Chondrocyte (in vitro differentiated cells): ENCODE data around the gene C2orf92. TPM values are rescaled to one million over a fixed set of nuclear protein-coding genes. Genes with fewer than 3 reads are reported as not detected.

ENCODE experiments used
- DNase-seq: peaks from one replicate; pipeline ENCODE4 v3.0.0; 2021; ENCODE audit warnings: mixed read lengths, low spot score
- H3K27ac Mint-ChIP-seq: one replicate; pipeline ENCODE4 v1.8.0; 2021; ENCODE audit warnings: mild to moderate bottlenecking, moderate library complexity, mixed read lengths; ENCODE audit not compliant: unreplicated experiment
- H3K27me3 Mint-ChIP-seq: 2 replicates; pipeline ENCODE4 v1.8.0; 2021; ENCODE audit warnings: low read depth, mixed read lengths
- H3K36me3 Mint-ChIP-seq: 2 replicates; pipeline ENCODE4 v1.8.0; 2021; ENCODE audit warnings: low read depth, mixed read lengths
- H3K4me1 Mint-ChIP-seq: 2 replicates; pipeline ENCODE4 v1.8.0; 2021; ENCODE audit warnings: low read depth, mild to moderate bottlenecking, mixed read lengths
- H3K4me3 Mint-ChIP-seq: one replicate; pipeline ENCODE4 v1.8.0; 2021; ENCODE audit warnings: mild to moderate bottlenecking, moderate library complexity, mixed read lengths; ENCODE audit not compliant: unreplicated experiment
- H3K9me3 Mint-ChIP-seq: 2 replicates; pipeline ENCODE4 v1.8.0; 2021; ENCODE audit warnings: low read depth, mixed read lengths
- CTCF ChIP-seq: fragments of 200-600 bp; sonication (generic); IDR thresholded peaks from 2 replicates; pipeline ENCODE4 v1.5.0; 2021; ENCODE audit warnings: antibody characterized with exemption, mild to moderate bottlenecking, moderate library complexity
- total RNA-seq: library from RNA; stranded (reverse); gene quantifications from 3 replicates; pipeline ENCODE4 v1.2.1, GENCODE V29; 2021

The C2orf92 gene
- total RNA-seq, 1 donor from 2014 or later: 8.8 TPM

DNA sequence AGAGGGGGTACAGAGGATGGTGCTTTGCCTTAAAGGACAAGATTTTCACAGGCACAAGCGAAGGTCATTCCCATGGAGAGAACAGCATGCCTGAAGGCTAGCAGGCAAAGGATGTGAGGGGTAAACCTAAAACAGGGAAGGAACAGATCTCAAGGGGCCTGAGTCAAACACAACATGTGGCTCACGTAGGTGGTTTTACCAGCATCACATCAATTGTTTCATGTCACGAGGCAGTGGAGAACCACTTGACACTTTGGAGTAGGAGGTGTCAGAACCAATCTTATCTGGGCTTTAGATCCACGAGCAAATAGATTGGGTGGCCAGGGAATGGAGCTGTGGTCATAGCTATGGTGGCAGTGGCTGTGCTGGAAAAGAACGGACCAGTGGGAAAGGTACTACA lies 15.2 kb upstream of the C2orf92 start:
- Mint-ChIP-seq H3K36me3 (peaks cover 26% of the 10 kb centered on the region), H3K4me3 (no peak overlapping the region), H3K9me3 (peaks cover 19% of the 10 kb centered on the region), H3K27ac (no peak overlapping the region), H3K27me3 (no peaks in the 10 kb centered on the region), H3K4me1 (no peaks in the 10 kb centered on the region)
- no peak for TF ChIP-seq CTCF
- no peak for DNase-seq

DNA sequence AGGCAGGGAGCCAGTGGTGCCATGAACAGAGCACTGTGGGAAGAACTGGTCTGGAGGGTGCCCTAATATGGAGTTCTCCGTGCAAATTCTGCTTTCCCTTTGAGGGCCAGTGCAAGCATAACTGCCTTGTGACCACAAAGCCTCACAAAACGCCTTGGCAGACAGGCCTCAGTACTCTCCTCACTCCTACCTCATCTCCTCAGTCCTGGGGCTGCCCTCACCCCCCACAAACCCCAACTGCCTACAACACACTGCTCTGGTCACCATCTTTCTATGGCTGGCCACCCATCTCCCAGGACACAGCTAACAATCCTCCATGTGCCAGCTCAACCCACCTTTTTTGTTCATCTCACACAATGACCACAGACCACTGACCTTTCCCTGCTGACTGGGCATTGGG lies 14.7 kb upstream of the C2orf92 start:
- TF ChIP-seq CTCF: no peak
- Mint-ChIP-seq H3K27ac (no peak overlapping the region), H3K36me3 (peaks cover 22% of the 10 kb centered on the region), H3K4me1 (no peaks in the 10 kb centered on the region), H3K4me3 (no peak overlapping the region), H3K27me3 (no peaks in the 10 kb centered on the region), H3K9me3 (peaks cover 19% of the 10 kb centered on the region)
- DNase-seq: no peak

DNA sequence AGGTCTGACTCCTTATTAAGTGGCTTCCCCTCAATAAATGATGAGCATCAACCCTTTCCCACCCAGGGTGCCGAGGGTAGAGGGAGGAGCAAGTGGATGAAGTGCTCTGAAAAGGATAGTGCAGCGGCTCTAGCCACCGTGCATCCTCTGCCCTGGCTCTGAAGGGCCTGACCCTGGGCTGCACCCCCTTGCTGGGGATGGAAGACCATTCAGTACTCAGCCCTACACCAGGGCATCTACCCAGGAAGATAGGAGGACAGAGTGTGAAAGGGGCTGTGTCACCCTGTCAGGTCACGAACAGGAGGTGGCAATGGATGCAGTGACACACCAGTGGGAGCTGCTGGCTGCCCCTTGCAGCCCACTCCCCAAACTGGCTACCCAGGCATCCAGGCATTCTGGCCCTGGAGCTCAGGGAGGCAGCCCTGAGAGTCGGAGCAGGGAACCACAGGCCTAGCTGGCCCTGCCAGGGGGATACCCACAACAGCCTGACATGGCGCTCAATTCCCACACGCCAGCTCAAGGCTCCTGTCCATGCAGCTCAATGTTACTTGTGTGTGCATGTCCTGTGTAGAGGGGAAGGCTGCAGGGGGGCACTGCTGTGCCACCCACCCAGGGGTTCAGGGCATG lies 13.3 kb upstream of the C2orf92 start:
- Mint-ChIP-seq H3K36me3 (peaks cover 25% of the 10 kb centered on the region), H3K4me1 (peaks cover 5% of the 10 kb centered on the region), H3K27ac (no peak overlapping the region), H3K27me3 (no peaks in the 10 kb centered on the region), H3K9me3 (peaks cover 19% of the 10 kb centered on the region), H3K4me3 (no peak overlapping the region)
- TF ChIP-seq CTCF: no peak
- no peak for DNase-seq

DNA sequence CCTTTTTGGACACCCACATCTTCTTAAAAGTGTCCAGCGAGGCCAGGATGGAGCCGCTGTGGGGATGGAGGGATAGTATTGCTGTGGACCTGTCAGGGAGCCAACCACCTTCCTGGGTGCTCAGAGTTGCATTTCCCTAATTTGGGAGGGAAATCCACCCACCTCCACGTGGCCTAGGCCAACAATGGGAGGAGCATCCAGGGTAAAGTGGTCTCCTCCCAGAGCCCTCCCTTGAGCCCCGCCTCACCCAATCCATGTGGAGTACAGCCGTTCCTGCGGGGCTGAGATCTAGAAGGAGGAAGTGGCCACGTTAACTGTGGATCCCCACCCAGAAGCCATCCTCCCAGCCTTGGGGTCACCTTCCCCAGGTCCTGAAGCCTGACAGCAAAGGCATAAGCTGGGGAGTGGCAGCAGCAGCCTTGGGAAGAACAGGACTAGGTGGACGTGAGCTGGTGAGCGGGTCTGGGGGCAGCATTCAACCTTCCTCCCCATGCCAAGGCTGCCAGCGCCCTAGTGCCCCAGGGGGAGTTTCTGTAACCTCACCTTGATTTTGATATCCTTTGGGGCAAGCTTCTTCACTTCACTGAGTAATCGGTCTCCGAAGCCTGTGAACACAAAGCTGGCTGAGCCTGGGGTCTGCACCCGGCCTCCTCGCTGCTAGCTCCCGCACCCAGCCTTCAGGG lies 12.5 kb upstream of the C2orf92 start:
- H3K9me3 Mint-ChIP-seq: peaks cover 19% of the 10 kb centered on the region
- no peak for DNase-seq
- H3K36me3 Mint-ChIP-seq: peaks cover 27% of the 10 kb centered on the region
- no peak for TF ChIP-seq CTCF
- H3K27me3 Mint-ChIP-seq: no peaks in the 10 kb centered on the region
- no peak overlapping the region for H3K27ac Mint-ChIP-seq
- H3K4me3 Mint-ChIP-seq: no peak overlapping the region
- H3K4me1 Mint-ChIP-seq: peaks cover 13% of the 10 kb centered on the region

DNA sequence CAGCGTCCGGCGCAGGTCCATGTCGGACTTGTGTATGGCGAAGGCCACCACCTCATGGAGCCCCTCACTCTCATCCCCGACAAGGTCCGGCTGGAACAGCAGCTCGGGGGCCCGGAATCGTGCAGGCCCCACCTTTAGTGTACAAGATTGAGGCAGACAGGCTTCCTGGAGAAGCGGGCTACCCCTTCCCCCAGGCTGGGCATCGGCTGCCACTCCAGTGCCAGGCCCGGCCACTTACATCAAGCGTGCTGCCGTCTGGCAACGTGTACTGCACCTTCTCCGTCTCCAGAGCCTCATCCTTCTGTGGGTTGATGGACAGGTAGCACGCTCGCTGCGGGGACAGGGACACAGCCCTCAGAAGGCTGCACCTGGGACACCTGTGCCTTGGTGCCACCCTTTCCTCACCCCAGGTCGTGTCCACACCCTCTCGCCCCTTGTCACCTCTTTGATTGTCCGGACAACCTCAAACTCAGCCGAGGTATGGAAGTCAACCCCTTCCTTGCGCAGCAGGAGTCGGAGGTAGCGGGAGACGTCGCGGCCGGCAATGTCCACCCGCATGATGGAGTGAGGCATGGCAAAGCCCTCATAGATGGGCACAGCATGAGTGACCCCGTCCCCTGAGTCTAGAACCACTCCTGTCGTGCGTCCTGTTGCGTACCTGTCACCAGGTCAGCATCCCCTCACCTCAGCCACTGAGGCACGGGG lies 11.4 kb upstream of the C2orf92 start:
- Mint-ChIP-seq H3K9me3 (peaks cover 19% of the 10 kb centered on the region), H3K4me3 (no peak overlapping the region), H3K27ac (no peak overlapping the region), H3K36me3 (peaks cover 27% of the 10 kb centered on the region), H3K4me1 (peaks cover 23% of the 10 kb centered on the region), H3K27me3 (no peaks in the 10 kb centered on the region)
- no peak for DNase-seq
- TF ChIP-seq CTCF: no peak
